HG02981 (cell line): ENCODE results near the gene STARD5.

Experiments
- ATAC-seq: cut with Tn5 transposase; IDR thresholded peaks from one replicate; pipeline ENCODE4 v1.9.1; 2021; ENCODE audit warnings: mild to moderate bottlenecking, moderate library complexity; ENCODE audit not compliant: unreplicated experiment

Gene STARD5

GRCh38 chr15:81314378-81314777, 9.6 kb downstream of the STARD5 start:
- ATAC-seq, result no peak

- ATAC-seq, result no peak
These were observed 10.3 kb downstream of the STARD5 start for GRCh38 chr15:81313686-81314085.

GRCh38 chr15:81312790-81313543, 11.0 kb downstream of the STARD5 start:
- ATAC-seq, result no peak

- peak; percentile 44 for ATAC-seq
These were observed 12.0 kb downstream of the STARD5 start for GRCh38 chr15:81311752-81312464.

GRCh38 chr15:81310480-81310879, 13.5 kb downstream of the STARD5 start:
- ATAC-seq, result no peak

- no peak for ATAC-seq
These were observed 14.1 kb downstream of the STARD5 start for GRCh38 chr15:81309647-81310450.

- no peak for ATAC-seq
These were observed 15.7 kb downstream of the STARD5 start for GRCh38 chr15:81308260-81308659.

- no peak for ATAC-seq
These were observed 19.7 kb downstream of the STARD5 start for GRCh38 chr15:81304226-81304625.

GRCh38 chr15:81303244-81304225, 20.4 kb downstream of the STARD5 start:
- ATAC-seq, result no peak

GRCh38 chr15:81302701-81303109, 21.2 kb downstream of the STARD5 start:
- ATAC-seq, result peak; percentile 19

GRCh38 chr15:81301815-81302399, 22.0 kb downstream of the STARD5 start:
- peak; percentile 77 for ATAC-seq

- ATAC-seq, result no peak
These were observed 22.6 kb downstream of the STARD5 start for GRCh38 chr15:81301385-81301784.

GRCh38 chr15:81299630-81300273, 24.2 kb downstream of the STARD5 start:
- ATAC-seq, result no peak

GRCh38 chr15:81299156-81299555, 24.8 kb downstream of the STARD5 start:
- ATAC-seq, result no peak

- no peak for ATAC-seq
These were observed 25.3 kb downstream of the STARD5 start for GRCh38 chr15:81298611-81299010.

- ATAC-seq, result no peak
These were observed 26.1 kb downstream of the STARD5 start for GRCh38 chr15:81297603-81298575.

GRCh38 chr15:81297147-81297572, 26.8 kb downstream of the STARD5 start:
- no peak for ATAC-seq

- peak; percentile 39 for ATAC-seq
These were observed 27.3 kb downstream of the STARD5 start for GRCh38 chr15:81296673-81297072.
